Activated CD4-positive, alpha-beta T cell treated with anti-CD3 and anti-CD28 coated beads, Interleukin-2, amount 10 ng/mL, durations not matched to agents 7 days and 5 days (primary cell): ENCODE results near the gene NGEF. TPM values are rescaled to one million over a fixed set of nuclear protein-coding genes. Genes with fewer than 3 reads are reported as not detected.

Experiments used
- CTCF ChIA-PET: fragments of 350-600 bp; sonication (Branson Sonifier 250); formaldehyde crosslinking; loops from one replicate; lab custom pipeline; 2021; ENCODE audit warnings: antibody characterized with exemption; lab: Charles Lee
- POLR2A ChIA-PET: fragments of 350-600 bp; sonication (Branson Sonifier 250); formaldehyde crosslinking; loops from one replicate; lab custom pipeline; 2021; ENCODE audit warnings: antibody characterized with exemption; lab: Charles Lee
- DNase-seq: peaks from one replicate; pipeline ENCODE4 v3.0.0-alpha.2; 2020
- H3K27ac Mint-ChIP-seq: one replicate; pipeline ENCODE4 v1.8.0; 2021; ENCODE audit warnings: mild to moderate bottlenecking, moderate library complexity, mixed read lengths
- H3K27me3 Mint-ChIP-seq: one replicate; pipeline ENCODE4 v1.8.0; 2021; ENCODE audit warnings: mixed read lengths
- H3K36me3 Mint-ChIP-seq: one replicate; pipeline ENCODE4 v1.8.0; 2021; ENCODE audit warnings: low read depth, mixed read lengths
- H3K4me1 Mint-ChIP-seq: one replicate; pipeline ENCODE4 v1.8.0; 2021; ENCODE audit warnings: mixed read lengths
- H3K4me3 Mint-ChIP-seq: one replicate; pipeline ENCODE4 v1.8.0; 2021; ENCODE audit warnings: mild to moderate bottlenecking, moderate library complexity, mixed read lengths
- H3K9me3 Mint-ChIP-seq: one replicate; pipeline ENCODE4 v1.8.0; 2021; ENCODE audit warnings: mixed read lengths
- total RNA-seq, 2 experiments: library from RNA; stranded (reverse); gene quantifications; one replicate each; pipeline ENCODE4 v1.2.3, GENCODE V29; 2021

Gene NGEF
- total RNA-seq, 2 experiments from 2014 or later: not detected

DNA sequence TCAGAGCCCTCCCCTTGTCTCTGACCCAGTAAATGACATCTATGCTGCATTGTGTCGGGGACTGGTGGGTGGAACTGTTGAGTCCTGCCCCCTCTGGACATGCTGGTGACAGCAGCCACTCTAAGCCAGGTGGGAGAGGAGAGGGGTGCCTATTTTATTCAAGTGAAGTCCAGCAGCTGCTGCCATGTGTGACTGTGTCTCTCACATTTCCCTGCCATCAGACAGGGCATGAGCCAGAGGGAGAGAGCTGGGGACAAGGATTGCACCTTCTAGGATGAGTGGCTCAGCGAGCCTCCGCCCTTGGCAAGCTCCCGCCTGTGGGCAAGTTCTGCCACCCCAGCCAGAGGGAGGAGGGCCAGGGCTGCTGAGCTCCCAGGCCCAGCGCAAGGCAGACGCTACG, 13.7 kb downstream of the NGEF start:
- no peaks in the 10 kb centered on the region for H3K9me3 Mint-ChIP-seq
- DNase-seq: no peak
- no peaks in the 10 kb centered on the region for H3K4me1 Mint-ChIP-seq
- H3K27me3 Mint-ChIP-seq: no peaks in the 10 kb centered on the region
- CTCF ChIA-PET: interaction anchor here (1.1 kb wide), 1 partner anchor 20 kb away, joined by 3 read pairs; no protein-coding TSS in a partner anchor
- POLR2A ChIA-PET: no interaction called here
- no peak overlapping the region for H3K4me3 Mint-ChIP-seq
- H3K27ac Mint-ChIP-seq: no peak overlapping the region
- H3K36me3 Mint-ChIP-seq: no peaks in the 10 kb centered on the region

- Mint-ChIP-seq H3K4me3 (no peak overlapping the region), H3K27me3 (no peaks in the 10 kb centered on the region), H3K36me3 (no peaks in the 10 kb centered on the region), H3K27ac (no peak overlapping the region), H3K9me3 (no peaks in the 10 kb centered on the region), H3K4me1 (no peaks in the 10 kb centered on the region)
- no peak for DNase-seq
- ChIA-PET CTCF (no interaction called here), POLR2A (no interaction called here)
These were observed 14.4 kb downstream of the NGEF start for GRCh38 chr2:232998666-232998985.

GRCh38 chr2:232997749-232998665, 15.0 kb downstream of the NGEF start:
- DNase-seq: no peak
- no peak overlapping the region for H3K4me3 Mint-ChIP-seq
- no peaks in the 10 kb centered on the region for H3K9me3 Mint-ChIP-seq
- POLR2A ChIA-PET: no interaction called here
- no peaks in the 10 kb centered on the region for H3K36me3 Mint-ChIP-seq
- no peak overlapping the region for H3K27ac Mint-ChIP-seq
- no peaks in the 10 kb centered on the region for H3K27me3 Mint-ChIP-seq
- CTCF ChIA-PET: no interaction called here
- H3K4me1 Mint-ChIP-seq: no peaks in the 10 kb centered on the region

DNA sequence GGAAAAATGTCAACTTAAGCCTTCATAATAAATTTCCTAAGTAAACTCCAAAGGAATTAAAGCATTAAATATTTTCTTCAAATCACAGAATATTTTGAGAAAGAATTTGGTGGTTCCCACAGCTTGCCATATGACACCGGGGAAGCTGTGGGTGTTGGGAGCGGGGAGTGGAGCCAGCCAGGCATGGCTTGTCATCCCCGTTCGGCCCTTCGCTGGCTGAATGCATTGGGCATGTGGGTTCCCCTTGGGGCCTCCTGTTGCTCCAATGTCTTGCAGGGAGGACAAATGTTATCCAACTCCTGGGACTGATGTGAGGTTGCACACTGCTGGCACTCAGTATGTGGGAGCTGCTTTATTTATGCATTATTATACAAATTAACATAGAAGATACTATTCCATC, 18.6 kb downstream of the NGEF start:
- H3K27ac Mint-ChIP-seq: no peak overlapping the region
- no peaks in the 10 kb centered on the region for H3K9me3 Mint-ChIP-seq
- CTCF ChIA-PET: no interaction called here
- H3K36me3 Mint-ChIP-seq: no peaks in the 10 kb centered on the region
- peaks cover 11% of the 10 kb centered on the region for H3K27me3 Mint-ChIP-seq
- no peak for DNase-seq
- H3K4me1 Mint-ChIP-seq: no peaks in the 10 kb centered on the region
- H3K4me3 Mint-ChIP-seq: no peak overlapping the region
- POLR2A ChIA-PET: no interaction called here

DNA sequence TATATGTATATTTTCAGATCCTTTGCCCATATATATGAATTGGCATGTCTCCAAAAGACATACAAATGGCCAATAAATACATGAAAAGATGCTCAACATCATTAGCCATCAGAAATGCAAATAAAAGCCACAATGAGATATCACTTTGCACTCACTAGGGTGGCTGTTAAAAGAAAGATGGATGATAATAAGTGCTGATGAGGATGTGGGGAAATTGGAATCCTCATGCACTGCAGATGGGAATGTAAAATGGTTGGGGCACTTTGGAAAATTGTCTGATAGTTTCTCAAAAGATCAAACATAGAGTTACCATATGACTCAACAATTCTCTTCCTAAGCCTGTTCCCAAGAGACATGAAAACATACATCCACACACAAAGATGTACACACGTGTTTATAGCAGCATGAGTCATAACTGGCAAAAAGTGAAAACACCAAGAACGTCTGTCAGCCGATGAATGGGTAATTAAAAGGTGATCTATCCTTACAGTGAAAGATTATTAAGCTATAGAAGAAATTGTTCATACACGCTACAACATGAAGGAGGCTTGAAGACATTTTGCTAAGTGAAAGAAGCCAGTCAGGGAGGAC, 19.7 kb downstream of the NGEF start:
- no peaks in the 10 kb centered on the region for H3K9me3 Mint-ChIP-seq
- DNase-seq: no peak
- H3K27ac Mint-ChIP-seq: no peak overlapping the region
- no peaks in the 10 kb centered on the region for H3K36me3 Mint-ChIP-seq
- ChIA-PET POLR2A (no interaction called here), CTCF (interaction anchor here (1.1 kb wide), 1 partner anchor 13 kb away, joined by 3 read pairs; no protein-coding TSS in a partner anchor)
- no peaks in the 10 kb centered on the region for H3K4me1 Mint-ChIP-seq
- peaks cover 13% of the 10 kb centered on the region for H3K27me3 Mint-ChIP-seq
- H3K4me3 Mint-ChIP-seq: no peak overlapping the region

- H3K4me1 Mint-ChIP-seq: no peaks in the 10 kb centered on the region
- H3K27me3 Mint-ChIP-seq: peaks cover 17% of the 10 kb centered on the region
- ChIA-PET POLR2A (no interaction called here), CTCF (no interaction called here)
- no peak overlapping the region for H3K27ac Mint-ChIP-seq
- no peak overlapping the region for H3K4me3 Mint-ChIP-seq
- H3K36me3 Mint-ChIP-seq: no peaks in the 10 kb centered on the region
- DNase-seq: no peak
- peaks cover 3% of the 10 kb centered on the region for H3K9me3 Mint-ChIP-seq
These were observed 26.9 kb downstream of the NGEF start for GRCh38 chr2:232986155-232986554.

DNA sequence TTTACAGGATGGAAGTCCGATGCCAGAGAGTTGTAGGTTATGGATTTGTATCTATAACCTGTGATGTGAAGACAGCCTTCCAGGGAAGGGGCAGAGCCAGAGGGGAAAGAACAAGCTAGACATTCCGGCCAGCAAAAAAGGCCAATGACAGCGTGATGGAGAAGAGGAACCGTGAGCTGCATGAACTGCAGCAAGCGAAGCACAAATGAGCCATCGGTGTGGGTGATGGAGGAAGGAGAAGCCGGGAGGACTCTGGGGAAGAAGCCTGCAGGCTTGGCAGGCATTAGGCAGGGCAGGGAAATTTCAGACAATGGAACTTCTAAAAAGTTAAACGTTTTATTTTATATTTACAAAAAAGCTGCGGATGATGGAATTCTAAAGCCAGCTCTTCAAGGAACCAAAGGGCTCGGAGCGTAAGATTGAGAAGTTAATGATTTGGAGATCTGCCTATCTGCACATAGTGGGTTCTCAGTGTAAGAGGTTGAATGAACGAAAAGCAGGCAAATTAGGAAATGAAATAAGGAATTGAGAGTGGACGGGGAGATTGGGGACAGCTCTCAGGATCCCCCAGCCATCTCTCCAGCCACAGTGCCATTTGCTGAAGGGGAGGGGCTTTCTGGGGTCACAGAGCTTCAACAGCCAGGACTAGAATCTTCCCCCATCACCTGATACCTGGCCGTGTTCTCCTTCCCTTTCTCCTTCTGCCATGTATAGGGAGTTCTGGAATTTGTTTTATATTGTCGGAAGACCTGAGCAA, 28.4 kb downstream of the NGEF start:
- H3K4me1 Mint-ChIP-seq: no peaks in the 10 kb centered on the region

GRCh38 chr2:232983669-232984140, 29.4 kb downstream of the NGEF start:
- Mint-ChIP-seq H3K9me3 (peaks cover 3% of the 10 kb centered on the region), H3K27ac (no peak overlapping the region), H3K4me3 (no peak overlapping the region), H3K4me1 (no peaks in the 10 kb centered on the region), H3K27me3 (peaks cover 8% of the 10 kb centered on the region), H3K36me3 (no peaks in the 10 kb centered on the region)
- ChIA-PET CTCF (interaction anchor here (0.6 kb wide), 1 partner anchor 239 kb away, joined by 6 read pairs; no protein-coding TSS in a partner anchor), POLR2A (no interaction called here)
- no peak for DNase-seq

More for the DNA sequence above, 28.4 kb downstream of the NGEF start:
- peaks cover 3% of the 10 kb centered on the region for H3K9me3 Mint-ChIP-seq
- CTCF ChIA-PET: interaction anchor here (0.6 kb wide), 1 partner anchor 22 kb away, joined by 3 read pairs; no protein-coding TSS in a partner anchor
- peaks cover 10% of the 10 kb centered on the region for H3K27me3 Mint-ChIP-seq
- POLR2A ChIA-PET: no interaction called here
- no peak for DNase-seq
- H3K27ac Mint-ChIP-seq: no peak overlapping the region
- no peaks in the 10 kb centered on the region for H3K36me3 Mint-ChIP-seq
- H3K4me3 Mint-ChIP-seq: no peak overlapping the region

- Mint-ChIP-seq H3K36me3 (no peaks in the 10 kb centered on the region), H3K27ac (no peak overlapping the region), H3K4me1 (no peaks in the 10 kb centered on the region), H3K4me3 (no peak overlapping the region), H3K27me3 (peaks cover 8% of the 10 kb centered on the region), H3K9me3 (peaks cover 3% of the 10 kb centered on the region)
- DNase-seq: no peak
- ChIA-PET CTCF (interaction anchor here (0.6 kb wide), 1 partner anchor 240 kb away, joined by 6 read pairs; no protein-coding TSS in a partner anchor), POLR2A (no interaction called here)
These were observed 30.0 kb downstream of the NGEF start for GRCh38 chr2:232982926-232983668.

GRCh38 chr2:232981767-232982360, 31.2 kb downstream of the NGEF start:
- ChIA-PET POLR2A (no interaction called here), CTCF (no interaction called here)
- DNase-seq: no peak
- H3K27me3 Mint-ChIP-seq: peaks cover 8% of the 10 kb centered on the region
- H3K4me3 Mint-ChIP-seq: no peak overlapping the region
- no peaks in the 10 kb centered on the region for H3K4me1 Mint-ChIP-seq
- H3K27ac Mint-ChIP-seq: no peak overlapping the region
- H3K36me3 Mint-ChIP-seq: no peaks in the 10 kb centered on the region
- peaks cover 3% of the 10 kb centered on the region for H3K9me3 Mint-ChIP-seq

DNA sequence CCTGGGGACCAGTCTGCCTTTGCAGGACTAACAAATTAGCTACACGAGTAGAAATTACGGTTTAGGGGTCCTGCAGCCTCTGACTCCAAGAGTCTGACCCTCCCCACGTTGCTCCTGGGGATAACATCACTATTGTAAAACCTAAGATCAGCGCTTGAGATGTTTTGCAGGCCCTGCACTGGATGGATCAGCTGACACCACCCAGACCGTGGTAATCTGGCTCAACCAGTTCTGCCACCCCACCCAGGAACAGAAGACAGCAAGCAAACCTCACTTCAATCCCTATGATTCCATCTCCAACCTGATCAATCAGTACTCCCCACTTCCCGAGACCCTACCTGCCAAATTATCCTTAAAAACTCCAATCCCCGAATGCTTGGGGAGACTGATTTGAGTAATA, 31.7 kb downstream of the NGEF start:
- H3K9me3 Mint-ChIP-seq: peaks cover 3% of the 10 kb centered on the region
- no peak for DNase-seq
- CTCF ChIA-PET: no interaction called here

GRCh38 chr2:232980683-232981082, 32.4 kb downstream of the NGEF start:
- ChIA-PET POLR2A (no interaction called here), CTCF (no interaction called here)
- H3K27me3 Mint-ChIP-seq: peaks cover 3% of the 10 kb centered on the region
- H3K4me3 Mint-ChIP-seq: no peak overlapping the region
- no peaks in the 10 kb centered on the region for H3K9me3 Mint-ChIP-seq
- H3K4me1 Mint-ChIP-seq: no peaks in the 10 kb centered on the region
- no peak overlapping the region for H3K27ac Mint-ChIP-seq
- H3K36me3 Mint-ChIP-seq: no peaks in the 10 kb centered on the region
- DNase-seq: no peak

More for the DNA sequence above, 31.7 kb downstream of the NGEF start:
- Mint-ChIP-seq H3K36me3 (no peaks in the 10 kb centered on the region), H3K27ac (no peak overlapping the region), H3K4me1 (no peaks in the 10 kb centered on the region), H3K4me3 (no peak overlapping the region), H3K27me3 (peaks cover 6% of the 10 kb centered on the region)
- POLR2A ChIA-PET: no interaction called here
